Endothelial cell of umbilical vein (primary cell): ENCODE data around the gene PRR15L. TPM values are rescaled to one million over a fixed set of nuclear protein-coding genes. Genes with fewer than 3 reads are reported as not detected.

ENCODE experiments used
- BruUV-seq: library from RNA; stranded (reverse); fragments of 400-500 nt; replicated peaks from 2 replicates; lab custom pipeline; 2021; lab: Mats Ljungman, UMichigan
- CTCF ChIA-PET: fragments of 300-600, 350-600 bp; sonication (Branson Sonifier 250); formaldehyde crosslinking; loops from one replicate; lab custom pipeline; 2021; ENCODE audit warnings: antibody characterized with exemption, inconsistent platforms; lab: Charles Lee
- POLR2A ChIA-PET: fragments of 300-600, 350-600 bp; sonication (Branson Sonifier 250); formaldehyde crosslinking; loops from one replicate; lab custom pipeline; 2021; ENCODE audit warnings: antibody characterized with exemption, inconsistent platforms; lab: Charles Lee
- DNase-seq: peaks from one replicate; pipeline ENCODE4 v3.0.0-alpha.2; 2011; ENCODE audit warnings: low read depth, low spot score
- FAIRE-seq: peaks from 2 replicates; lab custom pipeline; 2011; peaks lifted over from hg19 to GRCh38; lab: Jason Lieb, UNC
- H2AFZ ChIP-seq: 2 replicates; pipeline ENCODE4 v1.6.0; 2012; ENCODE audit warnings: low read depth, low read length, control low read depth, inconsistent platforms
- H3K27ac ChIP-seq: 2 replicates; pipeline ENCODE4 v1.5.1; 2011; ENCODE audit warnings: low read depth, mild to moderate bottlenecking, control low read depth, low read length, moderate library complexity; ENCODE audit not compliant: insufficient read depth
- H3K27me3 ChIP-seq, 2 experiments: 2 replicates each; pipeline versions ENCODE4 v1.6.0 to v1.6.1; 2011; ENCODE audit warnings: low read length in 2 of 2, mixed read lengths in 1 of 2; ENCODE audit not compliant: control insufficient read depth in 2 of 2, insufficient read depth in 2 of 2
- H3K36me3 ChIP-seq, 2 experiments: 2 replicates in 1 of 2; 3 replicates in 1 of 2; pipeline ENCODE4 v1.5.1; 2011; ENCODE audit warnings: low read length in 2 of 2, mild to moderate bottlenecking in 1 of 2, moderate library complexity in 1 of 2; ENCODE audit not compliant: control insufficient read depth in 2 of 2, insufficient read depth in 2 of 2; ENCODE audit errors: extremely low read depth in 1 of 2
- H3K4me1 ChIP-seq: 3 replicates; pipeline ENCODE4 v1.5.1; 2011; ENCODE audit warnings: mild to moderate bottlenecking, low read length; ENCODE audit not compliant: control insufficient read depth, insufficient read depth; ENCODE audit errors: extremely low read depth
- H3K4me2 ChIP-seq: 2 replicates; pipeline ENCODE4 v1.6.1; 2011; ENCODE audit warnings: low read length, control low read depth, mixed read lengths; ENCODE audit not compliant: insufficient read depth
- H3K4me3 ChIP-seq, 3 experiments: fragments of 200-600 bp in 1 of 3; sonication (generic), shearing (Covaris generic) in 1 of 3; replicated peaks in 1 of 3; 2 replicates each; pipeline ENCODE4 v1.5.1; 2011 to 2016; ENCODE audit warnings: control low read depth in 3 of 3, low read length in 3 of 3, mild to moderate bottlenecking in 2 of 3, inconsistent platforms in 1 of 3, low read depth in 1 of 3, moderate library complexity in 1 of 3; ENCODE audit not compliant: insufficient read depth in 1 of 3
- H3K79me2 ChIP-seq: 2 replicates; pipeline ENCODE4 v1.6.0; 2012; ENCODE audit warnings: low read length, inconsistent platforms; ENCODE audit not compliant: control insufficient read depth, insufficient read depth
- H3K9ac ChIP-seq: replicated peaks from 2 replicates; pipeline ENCODE3; 2011; ENCODE audit warnings: low read length, control low read depth; ENCODE audit not compliant: insufficient read depth; ENCODE audit errors: extremely low read depth
- H3K9me1 ChIP-seq: replicated peaks from 3 replicates; pipeline ENCODE4 v1.6.0; 2011; ENCODE audit warnings: mild to moderate bottlenecking, low read length; ENCODE audit not compliant: control insufficient read depth, insufficient read depth; ENCODE audit errors: extremely low read depth
- H3K9me3 ChIP-seq: replicated peaks from 2 replicates; pipeline ENCODE4 v1.5.1; 2012; ENCODE audit warnings: low read length, inconsistent platforms; ENCODE audit not compliant: control insufficient read depth, insufficient read depth
- H4K20me1 ChIP-seq: replicated peaks from 2 replicates; pipeline ENCODE3; 2011; ENCODE audit warnings: mild to moderate bottlenecking, low read length; ENCODE audit not compliant: control insufficient read depth, insufficient read depth; ENCODE audit errors: extremely low read depth
- EZH2 ChIP-seq: IDR thresholded peaks from 2 replicates; pipeline ENCODE4 v1.6.1; 2012; ENCODE audit warnings: borderline replicate concordance, low read depth, mild to moderate bottlenecking, moderate library complexity, low read length, inconsistent platforms; ENCODE audit not compliant: severe bottlenecking
- GATA2 ChIP-seq: IDR thresholded peaks from 2 replicates; pipeline ENCODE4 v1.7.0; 2011; ENCODE audit warnings: low read depth, mild to moderate bottlenecking, moderate library complexity, mixed read lengths, low read length; ENCODE audit not compliant: insufficient read length, insufficient read depth
- MYC ChIP-seq: IDR thresholded peaks from one replicate; pipeline ENCODE4 v1.6.1; 2011; ENCODE audit warnings: mild to moderate bottlenecking, low read depth, low read length
- POLR2AphosphoS5 ChIP-seq: IDR thresholded peaks from 2 replicates; pipeline ENCODE4 v1.6.1; 2012; ENCODE audit warnings: low read depth, mild to moderate bottlenecking, control low read depth, low read length, moderate library complexity; ENCODE audit not compliant: insufficient read depth
- dilution Hi-C: fragments of 300-500 bp; cut with MboI; formaldehyde crosslinking; loops from one replicate; pipeline ENCODE4 v1.15.0; 2019; ENCODE audit warnings: low sequenced_read_pairs; ENCODE audit not compliant: extremely low pct_ligation_motif_present
- intact Hi-C: fragments of 100-400 bp; cut with micrococcal nuclease; formaldehyde crosslinking; loops from one replicate; pipeline ENCODE4 v1.10.0; 2022
- polyA plus RNA-seq, 4 experiments: library from polyadenylated mRNA; depleted of rRNA in 3 of 4; stranded (reverse) in 3 of 4; unstranded in 1 of 4; fragments of >200 nt; gene quantifications; 2 replicates each; pipeline versions ENCODE4 v1.2.1 to v1.2.3, GENCODE V29; 2011 to 2012; ENCODE audit warnings: missing spikeins in 1 of 4
- total RNA-seq: library from RNA; stranded (reverse); gene quantifications from 2 replicates; pipeline ENCODE4 v1.2.3, GENCODE V29; 2021
- TF ChIP-seq, protein P1 (sequence below): IDR thresholded peaks from 2 replicates; pipeline ENCODE4 v1.6.1; 2011; ENCODE audit not compliant: insufficient read depth, insufficient read length
- TF ChIP-seq, protein P2 (sequence below), 2 donors: IDR thresholded peaks; 1 replicate in 1 of 2; 2 replicates in 1 of 2; pipeline ENCODE4 v1.5.1; 2011; ENCODE audit warnings: low read length in 2 of 2, mild to moderate bottlenecking in 2 of 2, moderate library complexity in 2 of 2, control low read depth in 1 of 2, inconsistent platforms in 1 of 2, low read depth in 1 of 2; ENCODE audit not compliant: insufficient read depth in 1 of 2; ENCODE audit errors: extremely low read depth in 1 of 2

Gene PRR15L
- total and polyA plus RNA-seq, 2 donors (not counting 3 experiments of a cell fraction or from before 2014, with no cell fraction given) = not detected

DNA sequence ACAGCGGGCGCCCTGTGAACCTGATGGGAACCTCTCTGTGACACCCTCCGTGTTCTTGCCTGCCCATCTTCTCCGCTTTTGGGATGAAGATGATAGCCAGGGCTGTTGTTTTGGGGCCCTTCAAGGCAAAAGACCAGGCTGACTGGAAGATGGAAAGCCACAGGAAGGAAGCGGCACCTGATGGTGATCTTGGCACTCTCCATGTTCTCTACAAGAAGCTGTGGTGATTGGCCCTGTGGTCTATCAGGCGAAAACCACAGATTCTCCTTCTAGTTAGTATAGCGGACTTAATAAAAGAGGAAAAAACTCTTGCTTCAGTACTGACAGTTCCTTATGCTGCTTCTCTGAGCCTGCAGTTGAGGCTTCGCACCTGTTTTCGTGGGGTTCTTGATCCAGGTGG lies 23.8 kb upstream of the PRR15L start:
- Histone ChIP-seq H4K20me1 (no peaks in the 10 kb centered on the region), H2AFZ (no peak overlapping the region), H3K79me2 (no peaks in the 10 kb centered on the region), H3K4me2 (no peak overlapping the region), H3K4me1 (no peaks in the 10 kb centered on the region), H3K4me3 (no peak overlapping the region), H3K9me1 (no peaks in the 10 kb centered on the region), H3K9ac (no peak overlapping the region), H3K9me3 (no peaks in the 10 kb centered on the region), H3K27me3 (no peaks in the 10 kb centered on the region), H3K27ac (no peak overlapping the region), H3K36me3 (peaks cover 0 to 28% of the 10 kb centered on the region in 2 experiments)
- POLR2A ChIA-PET = no interaction called here
- FAIRE-seq (no peak), DNase-seq (no peak)
- TSS peak; percentile 62 for BruUV-seq
- TF ChIP-seq, protein P1, sequence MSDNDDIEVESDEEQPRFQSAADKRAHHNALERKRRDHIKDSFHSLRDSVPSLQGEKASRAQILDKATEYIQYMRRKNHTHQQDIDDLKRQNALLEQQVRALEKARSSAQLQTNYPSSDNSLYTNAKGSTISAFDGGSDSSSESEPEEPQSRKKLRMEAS = no peak
- TF ChIP-seq EZH2 = no peak
- no peak for TF ChIP-seq MYC
- no peak for TF ChIP-seq POLR2AphosphoS5
- no peak for TF ChIP-seq GATA2
- TF ChIP-seq, protein P2, sequence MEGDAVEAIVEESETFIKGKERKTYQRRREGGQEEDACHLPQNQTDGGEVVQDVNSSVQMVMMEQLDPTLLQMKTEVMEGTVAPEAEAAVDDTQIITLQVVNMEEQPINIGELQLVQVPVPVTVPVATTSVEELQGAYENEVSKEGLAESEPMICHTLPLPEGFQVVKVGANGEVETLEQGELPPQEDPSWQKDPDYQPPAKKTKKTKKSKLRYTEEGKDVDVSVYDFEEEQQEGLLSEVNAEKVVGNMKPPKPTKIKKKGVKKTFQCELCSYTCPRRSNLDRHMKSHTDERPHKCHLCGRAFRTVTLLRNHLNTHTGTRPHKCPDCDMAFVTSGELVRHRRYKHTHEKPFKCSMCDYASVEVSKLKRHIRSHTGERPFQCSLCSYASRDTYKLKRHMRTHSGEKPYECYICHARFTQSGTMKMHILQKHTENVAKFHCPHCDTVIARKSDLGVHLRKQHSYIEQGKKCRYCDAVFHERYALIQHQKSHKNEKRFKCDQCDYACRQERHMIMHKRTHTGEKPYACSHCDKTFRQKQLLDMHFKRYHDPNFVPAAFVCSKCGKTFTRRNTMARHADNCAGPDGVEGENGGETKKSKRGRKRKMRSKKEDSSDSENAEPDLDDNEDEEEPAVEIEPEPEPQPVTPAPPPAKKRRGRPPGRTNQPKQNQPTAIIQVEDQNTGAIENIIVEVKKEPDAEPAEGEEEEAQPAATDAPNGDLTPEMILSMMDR (IDR thresholded peaks at IDR 0.05; ENCODE audit: extremely low read depth in 1 of 2, insufficient read depth in 1 of 2, low read depth in 1 of 2, low read length in 2 of 2) = no peak
- dilution Hi-C loops (no loop called here), intact Hi-C loops (no loop called here)
- CTCF ChIA-PET = interaction anchor here (0.8 to 15.7 kb wide), 4 partner anchors 10 to 36 kb away, joined by 3 to 469 read pairs (median 5); partner anchors contain the start of gene CDK5RAP3
